HUES6 (cell line): ENCODE results near the gene DLGAP1.
A peak's percentile ranks its signal among the peaks of the same experiment; 100 is the strongest.

ENCODE experiments used
- H3K27ac ChIP-seq: 2 replicates; pipeline ENCODE4 v1.7.0; 2013; ENCODE audit warnings: low read depth, mild to moderate bottlenecking, low read length, inconsistent platforms
- H3K27me3 ChIP-seq: 2 replicates; pipeline ENCODE4 v1.6.1; 2013; ENCODE audit warnings: low read length; ENCODE audit not compliant: control insufficient read depth, insufficient read depth
- H3K36me3 ChIP-seq: 2 replicates; pipeline ENCODE4 v1.6.1; 2013; ENCODE audit warnings: low read length; ENCODE audit not compliant: control insufficient read depth, insufficient read depth
- H3K4me1 ChIP-seq: 2 replicates; pipeline ENCODE4 v1.6.1; 2013; ENCODE audit warnings: low read length; ENCODE audit not compliant: control insufficient read depth, insufficient read depth
- H3K4me3 ChIP-seq: 2 replicates; pipeline ENCODE4 v1.5.1; 2013; ENCODE audit warnings: low read depth, low read length
- H3K9ac ChIP-seq: one replicate; pipeline ENCODE4 v1.6.1; 2013; ENCODE audit warnings: mild to moderate bottlenecking, low read length
- H3K9me3 ChIP-seq: 2 replicates; pipeline ENCODE4 v1.6.1; 2013; ENCODE audit warnings: low read depth, low read length; ENCODE audit not compliant: control insufficient read depth, insufficient read depth

Gene DLGAP1

DNA sequence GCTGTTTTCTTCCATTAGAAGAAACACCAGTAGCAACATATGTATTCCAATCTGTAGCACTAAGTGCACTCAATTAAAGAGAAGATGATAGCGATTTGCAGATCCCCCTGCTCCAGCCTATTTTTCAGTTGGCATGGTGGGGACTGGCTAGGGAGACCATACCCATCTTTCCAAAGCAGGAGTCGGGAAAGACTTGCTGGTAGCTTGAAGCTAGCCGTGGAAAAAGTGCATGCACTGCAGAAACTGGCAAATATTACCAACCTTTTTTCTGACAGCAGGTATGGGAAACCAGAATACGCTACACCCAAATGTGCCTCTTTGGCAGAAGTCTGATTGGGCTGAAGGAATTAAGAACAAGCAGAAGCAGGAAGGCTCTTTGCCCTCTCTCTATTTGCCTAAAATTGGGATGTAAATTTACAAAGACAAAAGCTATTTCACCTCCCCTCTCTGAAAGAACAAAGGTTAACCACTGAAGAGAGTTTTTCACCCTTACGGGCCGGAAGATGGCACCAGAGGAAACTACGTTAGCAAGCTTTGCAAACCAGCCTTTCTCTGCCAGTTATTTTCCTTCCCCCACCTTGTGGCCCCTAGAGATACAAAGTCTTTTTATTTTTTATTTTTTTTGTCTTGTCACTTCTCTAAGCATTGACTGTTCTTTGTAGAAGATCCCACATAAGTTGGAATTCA lies 273.1 kb downstream of the DLGAP1 start:
- H3K27ac ChIP-seq = no peak overlapping the region
- peak overlapping the region; percentile 10; the same call in 1 of the 2 replicates for H3K4me3 ChIP-seq
- no peaks in the 10 kb centered on the region for H3K27me3 ChIP-seq
- H3K9ac ChIP-seq = peak overlapping the region; percentile 50
- H3K9me3 ChIP-seq = peaks cover 12% of the 10 kb centered on the region
- peaks cover 13% of the 10 kb centered on the region for H3K4me1 ChIP-seq
- H3K36me3 ChIP-seq = no peaks in the 10 kb centered on the region

DNA sequence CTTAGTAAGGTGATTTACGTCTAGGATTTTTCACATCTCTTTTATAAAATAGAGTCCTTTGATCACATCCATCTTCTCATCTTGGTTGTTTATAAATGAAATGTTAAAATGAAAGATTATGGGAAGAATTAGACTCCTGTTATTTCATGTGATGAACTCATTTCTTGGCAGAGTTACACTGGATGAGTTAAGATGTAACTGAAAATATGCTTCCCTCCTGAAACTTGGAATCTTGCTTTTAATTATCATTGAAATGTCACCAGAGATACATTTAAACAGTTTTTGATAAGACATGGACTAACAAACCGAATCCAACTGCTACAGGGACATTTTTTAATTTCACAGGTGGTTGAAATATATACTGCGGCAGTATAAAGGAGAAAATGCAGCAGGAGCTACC lies 274.0 kb downstream of the DLGAP1 start:
- H3K4me1 ChIP-seq = peaks cover 13% of the 10 kb centered on the region
- no peaks in the 10 kb centered on the region for H3K36me3 ChIP-seq
- no peaks in the 10 kb centered on the region for H3K27me3 ChIP-seq
- no peak overlapping the region for H3K27ac ChIP-seq
- H3K4me3 ChIP-seq = no peak overlapping the region
- peaks cover 9% of the 10 kb centered on the region for H3K9me3 ChIP-seq
- no peak overlapping the region for H3K9ac ChIP-seq

DNA sequence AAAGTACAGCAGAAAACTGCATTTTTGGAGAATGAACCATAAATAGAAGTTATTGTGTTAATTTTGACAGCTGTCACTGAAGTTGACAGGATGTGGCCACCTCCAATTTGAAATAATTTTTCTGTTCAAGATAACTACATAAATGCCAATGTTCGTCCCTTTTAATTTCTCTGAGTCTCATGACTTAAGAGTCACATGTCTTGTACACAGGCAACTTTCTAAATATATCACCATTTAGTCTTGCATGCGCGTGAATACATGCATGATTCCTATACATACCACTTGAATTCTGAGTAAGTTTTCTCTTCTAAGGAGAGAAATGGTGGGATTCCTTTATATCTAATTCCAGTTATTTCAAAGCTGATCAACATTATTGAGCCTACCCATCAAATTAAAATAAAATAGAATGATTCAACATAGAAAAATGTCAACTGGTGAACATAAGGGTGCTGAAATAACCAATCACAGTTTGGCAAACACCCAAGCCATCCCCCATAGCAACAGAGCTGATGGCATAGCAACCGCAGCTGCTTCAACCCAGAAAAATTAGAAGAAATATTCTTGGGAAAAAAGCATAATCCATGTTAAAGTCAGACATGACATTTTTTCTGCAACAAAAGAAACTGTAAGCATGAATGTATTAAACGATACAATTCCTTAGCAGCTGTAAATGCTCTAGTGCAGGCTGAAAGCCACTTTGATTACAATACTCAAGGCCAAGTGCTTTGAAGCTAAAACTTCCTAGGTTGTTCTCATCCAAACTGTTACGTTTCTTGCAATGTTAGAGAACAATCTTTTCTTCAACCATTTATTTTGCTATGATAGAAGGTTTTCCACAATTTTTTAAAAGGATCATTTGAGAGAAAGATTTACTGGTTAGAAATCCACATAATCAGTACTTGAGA lies 282.7 kb downstream of the DLGAP1 start:
- H3K9ac ChIP-seq = no peak overlapping the region
- H3K4me1 ChIP-seq = no peaks in the 10 kb centered on the region
- no peaks in the 10 kb centered on the region for H3K36me3 ChIP-seq
- no peak overlapping the region for H3K4me3 ChIP-seq
- no peak overlapping the region for H3K27ac ChIP-seq
- no peaks in the 10 kb centered on the region for H3K27me3 ChIP-seq
- H3K9me3 ChIP-seq = no peaks in the 10 kb centered on the region

DNA sequence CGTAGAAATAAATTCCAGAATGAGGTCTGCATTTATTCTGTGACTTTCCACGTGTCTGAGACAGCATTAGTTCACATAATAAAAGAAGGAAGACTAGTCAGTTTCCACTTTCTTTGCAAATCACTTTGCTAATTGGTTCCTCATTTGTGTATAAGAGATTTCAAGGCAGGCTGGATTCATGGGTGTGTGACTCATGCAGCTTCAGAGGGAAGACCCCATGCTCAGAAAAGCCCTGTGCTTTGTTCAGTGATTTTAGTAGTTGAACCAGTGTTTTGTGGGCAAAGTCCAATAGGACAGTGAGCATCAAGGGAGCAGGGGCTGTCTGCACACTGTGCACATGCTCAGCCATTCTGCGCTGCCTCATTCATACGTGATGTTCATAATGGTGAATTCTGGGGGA lies 297.8 kb downstream of the DLGAP1 start:
- Histone ChIP-seq H3K4me1 (peaks cover 21% of the 10 kb centered on the region), H3K9ac (no peak overlapping the region), H3K36me3 (no peaks in the 10 kb centered on the region), H3K27ac (peak overlapping the region; percentile 7; the same call in 1 of the 2 replicates), H3K9me3 (no peaks in the 10 kb centered on the region), H3K27me3 (no peaks in the 10 kb centered on the region), H3K4me3 (no peak overlapping the region)

DNA sequence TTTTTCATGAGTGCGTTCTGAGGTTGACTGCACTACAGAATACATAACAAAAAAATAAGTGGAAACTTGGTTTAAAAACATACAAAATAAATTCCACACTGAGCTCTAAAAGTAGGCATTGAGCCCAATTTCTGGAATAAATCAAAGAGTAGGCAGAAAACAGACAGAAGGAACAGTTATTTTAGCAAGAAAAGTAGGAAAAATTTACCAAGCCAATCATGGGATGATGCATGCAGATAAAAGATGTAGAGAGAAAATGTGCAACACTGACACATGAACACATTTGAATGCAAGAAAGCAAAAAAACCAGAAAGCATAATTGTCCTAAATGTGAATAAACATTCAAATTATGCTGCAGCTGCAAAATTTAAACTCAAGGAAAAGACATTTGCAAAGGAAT lies 308.3 kb downstream of the DLGAP1 start:
- no peaks in the 10 kb centered on the region for H3K9me3 ChIP-seq
- H3K27ac ChIP-seq = no peak overlapping the region
- H3K4me3 ChIP-seq = no peak overlapping the region
- no peaks in the 10 kb centered on the region for H3K36me3 ChIP-seq
- H3K4me1 ChIP-seq = peaks cover 22% of the 10 kb centered on the region
- H3K9ac ChIP-seq = no peak overlapping the region
- no peaks in the 10 kb centered on the region for H3K27me3 ChIP-seq

DNA sequence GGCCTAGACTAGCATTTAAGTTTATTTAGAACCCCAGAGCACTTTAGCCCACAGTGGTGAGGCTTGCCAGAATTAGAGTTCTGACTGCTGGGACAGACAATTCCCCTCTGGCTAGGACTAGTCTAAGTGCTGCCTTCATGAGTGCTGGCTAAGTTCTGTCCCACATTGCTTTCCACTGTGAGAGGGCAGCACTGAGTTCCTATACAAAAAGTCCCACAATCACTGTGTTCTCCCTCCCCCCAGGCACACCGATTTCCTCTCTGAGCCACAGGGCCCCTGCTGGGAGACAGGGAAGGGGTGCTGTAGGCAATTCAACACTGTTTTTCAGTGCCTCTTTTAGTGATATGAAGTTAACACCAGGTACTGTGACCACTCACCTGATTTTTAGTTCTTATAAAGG lies 310.9 kb downstream of the DLGAP1 start:
- peaks cover 22% of the 10 kb centered on the region for H3K4me1 ChIP-seq
- H3K9ac ChIP-seq = no peak overlapping the region
- H3K27me3 ChIP-seq = no peaks in the 10 kb centered on the region
- no peaks in the 10 kb centered on the region for H3K36me3 ChIP-seq
- no peak overlapping the region for H3K4me3 ChIP-seq
- H3K9me3 ChIP-seq = no peaks in the 10 kb centered on the region
- H3K27ac ChIP-seq = 0 out of 2 replicates have a peak overlapping the region, but pooled peaks have one; percentile 12

DNA sequence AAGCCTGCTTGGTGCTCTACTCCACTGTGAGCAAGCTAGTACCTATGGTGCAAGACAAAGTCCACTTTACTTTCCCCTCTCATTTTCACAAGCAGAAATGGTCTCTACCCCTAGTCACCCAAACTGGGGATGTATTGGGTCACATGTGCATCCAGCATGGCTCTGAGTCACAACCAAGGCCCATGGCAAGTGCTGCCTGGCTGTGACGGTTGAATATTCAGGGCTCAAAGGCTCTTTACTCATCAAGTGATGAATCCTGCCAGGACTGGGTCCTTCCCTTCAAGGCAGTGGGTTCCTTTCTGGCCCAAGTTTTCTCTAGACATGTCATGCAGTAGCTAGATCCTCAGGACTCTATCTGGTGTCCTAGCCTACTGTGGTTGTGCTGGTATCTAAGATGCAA lies 311.5 kb downstream of the DLGAP1 start:
- Histone ChIP-seq H3K27ac (0 out of 2 replicates have a peak overlapping the region, but pooled peaks have one; percentile 12), H3K4me1 (peaks cover 20% of the 10 kb centered on the region), H3K27me3 (no peaks in the 10 kb centered on the region), H3K36me3 (no peaks in the 10 kb centered on the region), H3K9me3 (no peaks in the 10 kb centered on the region), H3K9ac (no peak overlapping the region), H3K4me3 (no peak overlapping the region)

DNA sequence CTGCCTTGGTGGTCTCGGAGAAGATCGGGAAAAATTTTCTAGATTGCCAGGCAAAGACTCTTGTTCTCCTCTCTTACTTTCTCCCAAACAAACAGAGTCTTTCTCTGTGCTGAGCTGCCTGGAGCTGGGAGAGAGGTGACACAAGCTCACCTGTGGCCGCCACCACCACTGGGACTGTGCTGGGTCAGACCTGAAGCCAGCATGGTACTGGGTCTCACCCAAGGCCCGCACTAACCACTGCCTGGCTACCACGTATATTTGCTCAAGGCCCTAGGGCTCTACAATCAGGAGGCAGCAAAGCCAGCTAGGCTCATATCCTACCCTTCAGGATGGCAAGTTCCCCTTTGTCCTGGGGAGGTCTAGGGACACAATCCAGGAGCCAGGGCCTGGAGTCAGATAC lies 312.2 kb downstream of the DLGAP1 start:
- Histone ChIP-seq H3K27me3 (no peaks in the 10 kb centered on the region), H3K4me3 (no peak overlapping the region), H3K9me3 (no peaks in the 10 kb centered on the region), H3K27ac (no peak overlapping the region), H3K36me3 (no peaks in the 10 kb centered on the region), H3K4me1 (peaks cover 16% of the 10 kb centered on the region), H3K9ac (no peak overlapping the region)

DNA sequence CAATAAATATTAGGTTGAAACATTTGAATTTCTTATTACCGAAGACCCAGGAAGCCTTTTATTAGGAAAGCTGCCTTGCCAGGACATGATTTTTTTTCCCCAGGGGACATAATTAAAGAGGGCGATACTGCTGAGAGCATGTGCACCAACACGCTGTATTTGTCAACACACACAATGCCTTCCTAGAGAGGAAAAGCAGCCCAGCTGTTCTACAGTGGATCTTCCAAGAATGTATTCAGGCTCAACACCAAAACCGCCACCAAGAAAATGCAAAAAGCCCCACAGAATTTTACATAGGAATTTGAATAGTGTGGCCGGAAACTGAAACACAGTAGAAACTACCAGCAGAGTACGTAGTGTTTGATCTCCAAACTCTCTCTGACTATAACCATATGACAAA lies 320.4 kb downstream of the DLGAP1 start:
- Histone ChIP-seq H3K27me3 (no peaks in the 10 kb centered on the region), H3K4me3 (no peak overlapping the region), H3K36me3 (no peaks in the 10 kb centered on the region), H3K27ac (peak overlapping the region; percentile 51; the same call in 1 of the 2 replicates), H3K9ac (no peak overlapping the region), H3K4me1 (peaks cover 24% of the 10 kb centered on the region), H3K9me3 (peaks cover 7% of the 10 kb centered on the region; the same call in 1 of the 2 replicates)

DNA sequence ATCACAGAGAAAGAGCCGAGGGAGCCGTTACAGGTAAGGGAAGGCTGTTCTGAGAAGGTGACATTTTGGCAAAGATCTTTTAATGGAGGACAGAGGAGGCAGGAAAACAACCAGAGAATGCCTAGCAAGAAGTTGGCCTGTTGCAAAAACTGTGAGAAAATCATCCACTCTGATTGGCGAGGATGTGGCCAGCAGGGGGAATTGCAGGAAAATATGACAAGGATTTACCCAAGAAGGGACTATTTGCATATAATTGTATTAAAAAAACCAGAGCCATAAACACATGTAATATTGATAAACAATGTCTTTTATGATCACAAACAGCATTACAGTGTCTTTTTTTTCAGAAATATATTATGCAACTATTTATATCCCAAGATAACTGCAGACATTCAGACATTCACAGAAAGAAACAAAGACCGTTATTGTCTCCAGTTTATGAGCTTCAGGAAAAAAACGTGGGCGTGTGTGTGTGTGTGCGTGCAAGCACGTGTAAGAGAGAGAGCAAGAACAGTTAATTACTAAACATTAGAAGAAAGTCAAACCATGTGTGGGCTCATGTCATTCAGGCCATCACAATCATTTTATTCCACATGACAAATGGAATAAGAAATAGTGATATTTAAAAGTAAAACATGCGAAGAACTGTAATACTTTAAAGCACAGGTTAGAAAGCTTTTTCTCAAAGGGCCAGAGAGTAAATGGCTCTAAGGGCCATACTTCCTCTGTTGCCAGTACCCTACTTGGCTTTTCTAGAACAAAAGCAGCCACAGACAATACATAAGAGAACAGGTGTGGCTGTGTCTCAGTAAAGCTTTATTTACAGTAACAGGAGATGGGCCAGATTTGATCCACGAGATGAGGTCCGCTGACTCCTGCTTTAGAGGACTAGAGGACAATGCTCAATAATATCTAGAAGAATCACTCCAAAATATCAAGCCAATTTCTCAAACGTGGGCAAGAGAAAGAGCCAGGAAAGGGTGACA lies 324.1 kb downstream of the DLGAP1 start:
- Histone ChIP-seq H3K9ac (no peak overlapping the region), H3K4me1 (peaks cover 46% of the 10 kb centered on the region), H3K36me3 (no peaks in the 10 kb centered on the region), H3K9me3 (peaks cover 2% of the 10 kb centered on the region; the same call in 1 of the 2 replicates), H3K27ac (no peak overlapping the region), H3K27me3 (no peaks in the 10 kb centered on the region), H3K4me3 (no peak overlapping the region)
